Measurements from ENCODE around the gene ITPK1. TPM values are rescaled to one million over a fixed set of nuclear protein-coding genes. Genes with fewer than 3 reads are reported as not detected.

The ITPK1 gene
- total and polyA plus RNA-seq, 8 donors, result 17.8 to 46.3 (median 28.9) TPM

DNA sequence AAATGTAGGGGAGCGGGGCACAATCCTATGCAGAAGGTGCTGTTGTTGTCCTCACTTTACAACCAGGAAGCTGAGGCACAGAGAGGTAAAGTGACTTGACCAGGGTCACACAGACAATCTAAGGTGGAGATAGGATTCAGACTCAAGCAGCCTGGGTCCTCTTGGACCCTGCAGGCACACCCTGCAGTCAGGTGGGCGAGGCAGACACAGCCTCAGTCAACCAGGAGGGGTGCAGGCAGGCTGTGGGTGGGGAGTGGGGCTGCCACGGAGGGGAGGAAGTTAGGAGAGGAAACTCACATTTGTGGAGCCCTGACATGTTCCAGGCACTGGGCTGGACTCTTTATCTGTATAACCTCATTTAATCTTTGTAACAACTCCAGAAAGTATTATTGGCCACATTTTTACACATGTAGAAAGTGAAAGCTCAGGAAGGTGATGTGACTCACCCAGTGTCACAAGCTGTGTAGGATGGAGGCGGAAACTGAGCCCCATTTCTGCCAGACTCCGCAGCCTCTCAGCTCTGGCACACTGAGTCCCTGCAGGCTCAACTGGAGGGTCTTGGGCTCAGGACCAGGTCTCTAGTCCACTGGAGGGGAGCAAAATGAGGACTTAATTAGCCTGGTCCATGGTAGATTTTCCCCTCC is 217.7 kb downstream of the ITPK1 start:
- H3K9me3 ChIP-seq, result peaks cover 0 to 21% (median 15%) of the 10 kb centered on the region in 4 donors
- H3K4me1 ChIP-seq, result no peaks in the 10 kb centered on the region
- no peak for DNase-seq
- H3K27me3 ChIP-seq, result peaks cover 0 to 57% (median 13%) of the 10 kb centered on the region in 3 donors
- WGBS, 5 donors, result 62 to 85% (median 71%) methylated on average over 5 of the region's 5 CpGs
- intact Hi-C loops (cut with DNase I; ENCODE audit: low total_unique reads), result no loop called here
- no peak overlapping the region for H3K27ac ChIP-seq
- H3K36me3 ChIP-seq, result no peaks in the 10 kb centered on the region
- no peak for TF ChIP-seq POLR2A (IDR thresholded peaks at IDR 0.05)
- TF ChIP-seq, protein P1, sequence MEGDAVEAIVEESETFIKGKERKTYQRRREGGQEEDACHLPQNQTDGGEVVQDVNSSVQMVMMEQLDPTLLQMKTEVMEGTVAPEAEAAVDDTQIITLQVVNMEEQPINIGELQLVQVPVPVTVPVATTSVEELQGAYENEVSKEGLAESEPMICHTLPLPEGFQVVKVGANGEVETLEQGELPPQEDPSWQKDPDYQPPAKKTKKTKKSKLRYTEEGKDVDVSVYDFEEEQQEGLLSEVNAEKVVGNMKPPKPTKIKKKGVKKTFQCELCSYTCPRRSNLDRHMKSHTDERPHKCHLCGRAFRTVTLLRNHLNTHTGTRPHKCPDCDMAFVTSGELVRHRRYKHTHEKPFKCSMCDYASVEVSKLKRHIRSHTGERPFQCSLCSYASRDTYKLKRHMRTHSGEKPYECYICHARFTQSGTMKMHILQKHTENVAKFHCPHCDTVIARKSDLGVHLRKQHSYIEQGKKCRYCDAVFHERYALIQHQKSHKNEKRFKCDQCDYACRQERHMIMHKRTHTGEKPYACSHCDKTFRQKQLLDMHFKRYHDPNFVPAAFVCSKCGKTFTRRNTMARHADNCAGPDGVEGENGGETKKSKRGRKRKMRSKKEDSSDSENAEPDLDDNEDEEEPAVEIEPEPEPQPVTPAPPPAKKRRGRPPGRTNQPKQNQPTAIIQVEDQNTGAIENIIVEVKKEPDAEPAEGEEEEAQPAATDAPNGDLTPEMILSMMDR (IDR thresholded peaks at IDR 0.05), result no peak
- no peak for TF ChIP-seq EP300 (IDR thresholded peaks at IDR 0.05)
- TF ChIP-seq POLR2AphosphoS5 (IDR thresholded peaks at IDR 0.05), result no peak
- no peak overlapping the region for H3K4me3 ChIP-seq

DNA sequence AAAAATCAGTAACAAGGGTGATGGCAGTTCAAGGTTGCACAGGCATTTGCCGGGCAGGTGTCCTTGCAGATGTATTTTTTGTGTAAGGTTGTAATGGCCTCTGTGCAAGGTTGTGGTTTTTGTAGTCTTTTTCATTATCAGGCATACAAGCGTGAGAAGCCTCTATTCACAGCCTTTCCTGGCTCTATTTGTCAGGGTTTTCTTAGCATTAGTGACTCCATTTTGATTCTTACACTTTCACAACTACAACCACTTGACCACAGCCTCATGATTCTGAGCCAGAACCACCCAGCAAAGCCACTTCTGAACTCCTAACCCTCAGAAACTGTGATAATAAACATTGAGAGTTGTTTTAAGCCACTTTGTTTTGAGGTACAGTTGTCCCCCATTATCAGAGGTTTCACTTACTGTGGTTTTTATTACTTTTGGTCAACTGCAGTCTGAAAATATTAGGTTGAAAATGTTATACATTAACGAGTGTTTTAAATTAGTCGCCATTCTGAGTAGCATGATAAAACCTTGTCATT is 220.3 kb downstream of the ITPK1 start:
- TF ChIP-seq, protein P1 (IDR thresholded peaks at IDR 0.05), result no peak
- no peak for TF ChIP-seq POLR2A (IDR thresholded peaks at IDR 0.05)
- no peak for TF ChIP-seq POLR2AphosphoS5 (IDR thresholded peaks at IDR 0.05)
- no peak for TF ChIP-seq EP300 (IDR thresholded peaks at IDR 0.05)
- no peak for DNase-seq
- Histone ChIP-seq H3K36me3 (no peaks in the 10 kb centered on the region), H3K9me3 (peaks cover 0 to 34% (median 24%) of the 10 kb centered on the region in 4 donors), H3K27me3 (peaks cover 0 to 38% (median 0%) of the 10 kb centered on the region in 3 donors), H3K4me1 (no peaks in the 10 kb centered on the region), H3K27ac (no peak overlapping the region), H3K4me3 (no peak overlapping the region)
- WGBS, 5 donors, result 78 to 88% (median 83%) methylated on average over 4 of the region's 4 CpGs
- intact Hi-C loops (cut with DNase I; ENCODE audit: low total_unique reads), result no loop called here

DNA sequence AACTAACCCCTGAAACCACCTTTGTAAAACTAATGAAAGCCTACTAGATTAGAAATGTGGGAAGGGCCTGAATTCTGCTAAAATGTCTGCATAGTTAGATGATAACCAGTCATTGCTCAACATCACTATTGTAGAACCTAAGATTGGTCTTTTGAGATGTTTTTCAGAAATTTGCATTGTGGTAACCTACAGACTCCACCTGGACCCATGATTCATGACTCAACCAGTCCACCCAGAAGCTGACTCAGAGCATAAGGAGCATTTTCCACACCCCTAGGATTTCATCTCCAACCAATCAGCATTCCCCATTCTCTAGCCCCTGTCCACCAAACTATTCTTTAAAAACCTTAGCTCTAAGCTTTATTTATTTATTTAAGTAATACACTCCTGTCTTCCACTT is 223.1 kb downstream of the ITPK1 start:
- no peaks in the 10 kb centered on the region for H3K4me1 ChIP-seq
- intact Hi-C loops (cut with DNase I; ENCODE audit: low total_unique reads), result no loop called here
- no peak for DNase-seq
- no peak overlapping the region for H3K4me3 ChIP-seq
- TF ChIP-seq, protein P1 (IDR thresholded peaks at IDR 0.05), result no peak
- TF ChIP-seq POLR2AphosphoS5 (IDR thresholded peaks at IDR 0.05) (no peak), POLR2A (IDR thresholded peaks at IDR 0.05) (no peak)
- no peak overlapping the region for H3K27ac ChIP-seq
- peaks cover 0 to 34% (median 24%) of the 10 kb centered on the region in 4 donors for H3K9me3 ChIP-seq
- H3K27me3 ChIP-seq, result peaks cover 0 to 17% (median 0%) of the 10 kb centered on the region in 3 donors
- no peaks in the 10 kb centered on the region for H3K36me3 ChIP-seq

DNA sequence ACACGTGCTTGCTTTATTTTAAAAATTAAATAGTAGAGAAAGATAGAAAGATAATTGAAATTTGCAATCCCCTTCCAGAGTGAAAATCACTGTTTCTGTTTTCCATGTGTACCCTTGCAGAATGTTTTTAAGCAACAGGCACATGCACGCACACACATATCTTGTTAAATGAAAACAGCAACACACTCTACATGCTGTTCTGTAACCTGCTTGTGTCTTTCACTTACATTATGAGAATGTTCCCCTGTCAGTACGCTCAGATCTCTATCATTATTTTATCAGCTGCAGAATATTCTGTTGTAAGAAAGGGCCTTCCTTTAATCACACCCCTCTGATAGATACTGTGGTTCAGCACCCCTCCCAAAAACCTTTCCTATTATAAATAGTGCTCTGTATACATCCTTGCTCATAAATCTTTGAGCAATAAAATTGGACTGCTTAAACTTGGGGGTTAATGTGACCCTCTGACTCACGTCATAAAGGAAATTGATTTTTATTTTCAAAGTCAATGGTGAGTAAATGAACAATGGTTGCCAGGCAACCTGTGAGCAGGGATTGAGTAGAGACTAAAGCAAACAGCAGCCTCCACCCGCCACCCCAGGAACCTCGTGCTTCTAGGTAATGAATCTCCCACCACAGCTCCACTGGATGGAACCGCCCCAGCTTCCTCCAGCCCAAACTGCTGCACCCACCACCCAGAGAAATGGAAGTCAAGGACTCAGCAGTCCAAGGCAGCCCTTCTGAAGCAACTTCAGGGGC is 224.7 kb downstream of the ITPK1 start:
- no peaks in the 10 kb centered on the region for H3K36me3 ChIP-seq
- peaks cover 0 to 34% (median 24%) of the 10 kb centered on the region in 4 donors for H3K9me3 ChIP-seq
- no peak overlapping the region for H3K4me3 ChIP-seq
- peak overlapping the region in 1 of 5 donors; percentile 14 for H3K27ac ChIP-seq
- intact Hi-C loops (cut with DNase I; ENCODE audit: low total_unique reads), result no loop called here
- no peaks in the 10 kb centered on the region for H3K4me1 ChIP-seq
- WGBS, 5 donors, result 29 to 39% (median 37%) methylated on average over 7 of the region's 7 CpGs
- TF ChIP-seq POLR2AphosphoS5 (IDR thresholded peaks at IDR 0.05) (no peak), POLR2A (IDR thresholded peaks at IDR 0.05) (no peak), EP300 (IDR thresholded peaks at IDR 0.05) (no peak)
- TF ChIP-seq, protein P1 (IDR thresholded peaks at IDR 0.05), result no peak
- DNase-seq, result peak in 1 of 2 donors; percentile 64
- H3K27me3 ChIP-seq, result peaks cover 0 to 19% (median 0%) of the 10 kb centered on the region in 3 donors

Data from stomach (tissue), 9 donors.